ENCODE results near the gene NDUFB10.

- TF ChIP-seq CTCF (IDR thresholded peaks at IDR 0.05; ENCODE audit: low read depth, low read length, poor library complexity, severe bottlenecking): no peak
- TF ChIP-seq EZH2phosphoT487 (IDR thresholded peaks at IDR 0.05; ENCODE audit: borderline replicate concordance, low read length): no peak
Observed at GRCh38 chr16:2002406-2003230, 43.3 kb downstream of the NDUFB10 start.
